Stimulated activated effector memory CD8-positive, alpha-beta T cell treated with anti-CD3 and anti-CD28 coated beads, Interleukin-12 subunit alpha, Interleukin-12 subunit beta, amount 100 ng/mL, for 72 hours (primary cell): ENCODE data around the gene TBXA2R.
"Not testable (repeated sequence)": the region's sequence is repeated elsewhere in the genome, so short reads cannot be mapped to it uniquely, and the experiment has no call there.

ENCODE experiments used
- ATAC-seq: fragments of 150-1000 bp; cut with Tn5 transposase; 2 replicates; pipeline ENCODE4 v1.10.0; 2021
- DNase-seq, 2 donors: peaks; one replicate each; pipeline ENCODE4 v3.0.0; 2021 to 2022; ENCODE audit warnings: low spot score in 2 of 2
- H3K27ac Mint-ChIP-seq: one replicate; pipeline ENCODE4 v1.8.0; 2022; ENCODE audit warnings: mild to moderate bottlenecking, mixed read lengths
- H3K36me3 Mint-ChIP-seq: one replicate; pipeline ENCODE4 v1.8.0; 2022; ENCODE audit warnings: mild to moderate bottlenecking, mixed read lengths
- H3K4me1 Mint-ChIP-seq: one replicate; pipeline ENCODE4 v1.8.0; 2022; ENCODE audit warnings: mixed read lengths
- H3K4me3 Mint-ChIP-seq: one replicate; pipeline ENCODE4 v1.8.0; 2022; ENCODE audit warnings: mild to moderate bottlenecking, mixed read lengths
- H3K9me3 Mint-ChIP-seq: one replicate; pipeline ENCODE4 v1.8.0; 2022; ENCODE audit warnings: mixed read lengths

Gene TBXA2R

GRCh38 chr19:3573858-3574637, 32.6 kb downstream of the TBXA2R start:
- Mint-ChIP-seq H3K9me3 (no peaks in the 10 kb centered on the region), H3K27ac (peak overlapping the region; percentile 37), H3K4me1 (peaks cover 25% of the 10 kb centered on the region), H3K4me3 (peak overlapping the region; percentile 71), H3K36me3 (peaks cover 19% of the 10 kb centered on the region)
- ATAC-seq (peak; percentile 31), DNase-seq (peak; percentile 75 to 95)

DNA sequence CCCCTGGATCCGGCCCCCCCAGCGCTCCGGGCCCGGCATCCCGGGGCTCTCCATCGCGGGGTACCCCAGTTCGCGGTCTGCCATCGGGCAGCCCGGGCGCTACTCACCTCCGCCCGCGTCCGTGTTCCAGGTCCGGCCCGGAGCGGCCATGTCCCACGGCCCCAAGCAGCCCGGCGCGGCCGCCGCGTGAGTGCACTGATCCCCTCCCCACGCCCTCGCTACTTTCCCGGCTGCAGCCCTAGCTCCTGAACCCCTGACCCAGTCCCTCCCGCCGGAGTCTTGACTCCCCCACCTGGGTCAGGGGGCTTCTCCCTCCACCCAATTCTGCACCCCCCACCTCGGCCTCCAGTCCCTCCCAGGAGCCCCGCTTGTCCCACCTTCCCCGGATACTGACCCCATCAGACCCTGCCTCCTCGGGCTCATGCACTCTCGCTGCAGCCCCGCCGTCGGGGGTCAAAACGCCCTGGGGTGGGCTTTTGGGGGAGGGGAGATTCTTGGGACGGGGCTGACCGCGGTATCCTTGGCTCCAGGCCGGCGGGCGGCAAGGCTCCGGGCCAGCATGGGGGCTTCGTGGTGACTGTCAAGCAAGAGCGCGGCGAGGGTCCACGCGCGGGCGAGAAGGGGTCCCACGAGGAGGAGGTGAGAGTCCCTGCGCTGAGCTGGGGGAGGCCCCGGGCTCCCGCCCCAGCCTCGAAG, 33.4 kb downstream of the TBXA2R start:
- Mint-ChIP-seq H3K36me3 (peaks cover 19% of the 10 kb centered on the region), H3K9me3 (no peaks in the 10 kb centered on the region), H3K27ac (peak overlapping the region; percentile 37), H3K4me1 (peaks cover 25% of the 10 kb centered on the region), H3K4me3 (peak overlapping the region; percentile 71)
- DNase-seq (peak in 1 of 2 donors; percentile 41), ATAC-seq (peak; percentile 9)

DNA sequence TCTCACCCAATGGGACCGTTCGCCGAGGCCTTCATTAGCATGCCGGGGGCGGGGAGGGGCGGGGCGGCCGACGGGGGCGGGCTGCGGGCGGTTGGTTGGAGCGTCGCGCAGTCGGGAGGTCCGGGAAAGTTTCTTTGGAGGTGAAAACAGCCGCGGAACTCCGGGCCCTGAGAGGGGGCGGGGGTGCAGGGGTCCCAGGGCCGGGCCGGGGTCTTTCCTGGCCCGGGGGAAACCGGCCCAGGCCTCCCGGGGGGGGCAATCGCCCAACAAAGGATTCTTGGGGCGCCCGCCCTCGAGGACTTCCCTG, 33.9 kb downstream of the TBXA2R start, which contains the start of gene HMG20B:
Gene HMG20B, plus strand, starts transcription at position 90 of the 307 bp plus-strand sequence. CDS start 366 bp downstream, outside the sequence.
- DNase-seq (no peak), ATAC-seq (peak; percentile 1)
- Mint-ChIP-seq H3K4me1 (peaks cover 25% of the 10 kb centered on the region), H3K27ac (peak within 1 kb of the TSS; percentile 70), H3K4me3 (peak within 1 kb of the TSS; percentile 71), H3K9me3 (no peaks in the 10 kb centered on the region), H3K36me3 (peaks cover 19% of the 10 kb centered on the region)

GRCh38 chr19:3572132-3572854, 34.4 kb downstream of the TBXA2R start:
- H3K4me1 Mint-ChIP-seq, result peaks cover 25% of the 10 kb centered on the region
- DNase-seq, result peak; percentile 94 to 99
- no peaks in the 10 kb centered on the region for H3K9me3 Mint-ChIP-seq
- peak overlapping the region; percentile 70 for H3K27ac Mint-ChIP-seq
- peak overlapping the region; percentile 71 for H3K4me3 Mint-ChIP-seq
- H3K36me3 Mint-ChIP-seq, result peaks cover 19% of the 10 kb centered on the region
- ATAC-seq, result peak; percentile 96

DNA sequence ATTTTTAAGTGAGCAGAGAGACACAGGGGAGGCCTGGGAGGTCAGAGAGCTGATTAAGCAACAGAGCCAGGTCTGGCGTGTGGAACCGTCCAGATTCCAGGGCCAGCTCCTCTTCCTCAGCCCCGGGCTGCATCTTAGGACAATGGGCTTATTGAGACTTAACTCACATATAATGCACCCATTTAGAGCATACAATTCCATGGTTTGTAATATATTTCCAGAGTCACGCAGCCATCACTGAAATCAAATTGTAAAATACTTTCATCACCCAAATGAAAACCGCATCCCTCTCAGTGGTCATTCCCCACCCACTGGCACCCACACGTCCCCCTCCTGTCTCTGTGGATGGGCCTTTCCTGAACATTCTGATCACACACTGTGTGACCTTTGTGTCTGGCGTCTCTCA, 36.1 kb downstream of the TBXA2R start:
- DNase-seq, result no peak

GRCh38 chr19:3570042-3570441, 36.6 kb downstream of the TBXA2R start:
- H3K27ac Mint-ChIP-seq, H3K9me3 Mint-ChIP-seq, DNase-seq, H3K4me3 Mint-ChIP-seq, ATAC-seq: not testable (repeated sequence)
- peaks cover 20% of the 10 kb centered on the region for H3K4me1 Mint-ChIP-seq
- H3K36me3 Mint-ChIP-seq, result peaks cover 12% of the 10 kb centered on the region

More for the DNA sequence above, 36.1 kb downstream of the TBXA2R start:
- no peaks in the 10 kb centered on the region for H3K9me3 Mint-ChIP-seq
- no peak for ATAC-seq
- peaks cover 18% of the 10 kb centered on the region for H3K36me3 Mint-ChIP-seq
- no peak overlapping the region for H3K4me3 Mint-ChIP-seq
- H3K27ac Mint-ChIP-seq, result no peak overlapping the region
- H3K4me1 Mint-ChIP-seq, result peaks cover 25% of the 10 kb centered on the region

GRCh38 chr19:3565139-3565538, 41.5 kb downstream of the TBXA2R start:
- no peaks in the 10 kb centered on the region for H3K4me1 Mint-ChIP-seq
- DNase-seq (no peak), ATAC-seq (no peak)
- no peak overlapping the region for H3K27ac Mint-ChIP-seq
- H3K36me3 Mint-ChIP-seq, result no peaks in the 10 kb centered on the region
- H3K4me3 Mint-ChIP-seq, result no peak overlapping the region
- H3K9me3 Mint-ChIP-seq, result no peaks in the 10 kb centered on the region

DNA sequence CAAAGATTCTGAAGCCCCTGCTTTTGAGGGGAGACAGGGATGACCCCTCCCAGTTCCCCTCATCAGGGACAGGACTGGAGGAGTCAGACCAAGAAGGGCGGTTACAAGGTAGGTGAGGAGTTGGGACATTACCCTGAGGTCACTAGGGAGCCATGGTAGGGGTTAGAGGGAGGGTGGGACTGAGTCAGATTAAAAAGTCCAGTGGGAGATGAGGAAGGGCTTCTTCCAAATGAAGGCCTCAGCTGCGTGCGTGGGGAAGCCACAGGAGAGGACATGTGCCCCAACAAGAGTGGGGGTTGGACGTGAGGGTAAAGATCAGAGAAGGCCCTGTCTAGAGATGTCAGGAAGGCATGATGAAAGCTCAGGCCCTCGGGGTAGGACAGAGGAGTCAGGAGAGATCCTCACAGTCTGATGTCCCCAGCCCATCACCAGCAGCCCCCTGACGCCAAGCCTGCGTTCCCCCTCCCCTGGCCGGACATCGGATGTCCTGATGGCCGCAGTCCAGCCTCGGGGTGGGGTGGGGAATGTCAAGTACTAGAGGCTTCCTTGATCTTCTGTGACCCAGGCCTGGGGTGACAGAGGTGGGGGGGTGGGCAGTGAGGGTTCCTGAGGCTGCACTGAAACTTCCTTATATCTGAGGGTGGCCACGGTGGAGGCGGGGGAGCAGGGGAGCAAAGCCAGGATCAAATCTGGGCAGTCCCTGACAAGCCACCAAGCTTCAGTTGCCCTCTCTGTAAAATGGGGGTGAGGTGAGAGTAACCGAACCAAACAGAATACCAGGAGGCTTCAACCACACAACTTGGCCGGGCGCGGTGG, 42.8 kb downstream of the TBXA2R start:
- H3K27ac Mint-ChIP-seq, result no peak overlapping the region
- H3K36me3 Mint-ChIP-seq, result no peaks in the 10 kb centered on the region
- H3K9me3 Mint-ChIP-seq, result no peaks in the 10 kb centered on the region
- ATAC-seq, result no peak
- H3K4me1 Mint-ChIP-seq, result no peaks in the 10 kb centered on the region
- DNase-seq, result no peak
- H3K4me3 Mint-ChIP-seq, result no peak overlapping the region

DNA sequence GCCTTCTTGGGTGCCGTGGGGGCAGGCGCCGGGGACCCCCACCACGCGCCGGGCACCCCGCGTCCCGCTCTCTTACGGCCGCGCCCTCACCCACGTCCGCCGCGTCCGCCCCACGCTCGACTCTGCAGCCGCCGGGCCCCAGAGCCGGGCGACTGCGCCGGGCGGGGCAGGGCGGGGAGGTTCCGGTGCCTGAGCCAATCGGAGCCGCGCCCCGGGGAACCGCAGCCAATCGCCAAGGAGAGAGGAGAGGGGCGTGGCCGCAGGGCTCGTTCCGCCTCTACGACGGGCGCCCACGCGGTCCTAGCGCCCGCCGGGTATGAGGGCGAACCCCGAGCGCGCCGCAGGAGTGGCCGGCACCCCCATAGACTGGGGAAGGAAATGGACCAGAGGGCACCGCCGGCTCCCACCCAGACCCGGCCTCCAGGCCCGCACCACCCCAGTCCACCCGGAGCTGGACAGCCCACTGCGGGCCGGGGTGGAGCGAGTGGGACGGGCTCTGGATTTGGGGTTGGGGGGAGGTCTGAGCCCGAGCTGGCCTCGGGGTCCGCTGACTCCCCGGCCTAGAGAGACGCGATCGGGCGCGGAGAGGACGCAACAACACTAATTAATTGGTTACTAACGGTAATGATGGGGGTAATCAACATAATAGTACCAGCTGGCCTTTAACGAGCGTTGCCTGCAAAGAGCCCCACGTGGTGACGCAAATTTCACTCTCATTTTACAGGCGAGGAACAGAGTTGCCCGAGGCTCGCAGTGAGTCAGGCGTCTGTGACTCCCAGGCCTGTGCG, 49.0 kb downstream of the TBXA2R start, which contains the start of gene MFSD12:
Gene MFSD12, minus strand, starts transcription at position 126 of the 788 bp plus-strand sequence. CDS start 183 bp downstream, outside the sequence.
- ATAC-seq (peak; percentile 96), DNase-seq (peak; percentile 95 to 97)
- Mint-ChIP-seq H3K9me3 (no peaks in the 10 kb centered on the region), H3K36me3 (peaks cover 19% of the 10 kb centered on the region), H3K4me3 (peak within 1 kb of the TSS; percentile 98), H3K4me1 (peaks cover 43% of the 10 kb centered on the region), H3K27ac (peak within 1 kb of the TSS; percentile 95)

GRCh38 chr19:3556978-3557460, 49.7 kb downstream of the TBXA2R start:
- H3K4me3 Mint-ChIP-seq, result peak overlapping the region; percentile 98
- ATAC-seq (peak; percentile 57), DNase-seq (peak; percentile 43 to 74)
- peaks cover 19% of the 10 kb centered on the region for H3K36me3 Mint-ChIP-seq
- H3K4me1 Mint-ChIP-seq, result peaks cover 44% of the 10 kb centered on the region
- H3K27ac Mint-ChIP-seq, result peak overlapping the region; percentile 95
- H3K9me3 Mint-ChIP-seq, result no peaks in the 10 kb centered on the region

- H3K9me3 Mint-ChIP-seq, result no peaks in the 10 kb centered on the region
- peak overlapping the region; percentile 95 for H3K27ac Mint-ChIP-seq
- H3K36me3 Mint-ChIP-seq, result peaks cover 19% of the 10 kb centered on the region
- peaks cover 49% of the 10 kb centered on the region for H3K4me1 Mint-ChIP-seq
- DNase-seq (peak in 1 of 2 donors; percentile 63), ATAC-seq (no peak)
- H3K4me3 Mint-ChIP-seq, result peak overlapping the region; percentile 98
These were observed 50.2 kb downstream of the TBXA2R start for GRCh38 chr19:3556423-3556977.

GRCh38 chr19:3555653-3556422, 50.8 kb downstream of the TBXA2R start:
- DNase-seq (no peak), ATAC-seq (no peak)
- no peaks in the 10 kb centered on the region for H3K9me3 Mint-ChIP-seq
- peak overlapping the region; percentile 95 for H3K27ac Mint-ChIP-seq
- peaks cover 53% of the 10 kb centered on the region for H3K4me1 Mint-ChIP-seq
- H3K4me3 Mint-ChIP-seq, result peak overlapping the region; percentile 98
- peaks cover 23% of the 10 kb centered on the region for H3K36me3 Mint-ChIP-seq
